ENCODE measurements around the gene ARHGAP11A.
A peak's percentile ranks its signal among the peaks of the same experiment; 100 is the strongest.
"Not testable (repeated sequence)": the region's sequence is repeated elsewhere in the genome, so short reads cannot be mapped to it uniquely, and the experiment has no call there.

The ARHGAP11A gene, protein sequence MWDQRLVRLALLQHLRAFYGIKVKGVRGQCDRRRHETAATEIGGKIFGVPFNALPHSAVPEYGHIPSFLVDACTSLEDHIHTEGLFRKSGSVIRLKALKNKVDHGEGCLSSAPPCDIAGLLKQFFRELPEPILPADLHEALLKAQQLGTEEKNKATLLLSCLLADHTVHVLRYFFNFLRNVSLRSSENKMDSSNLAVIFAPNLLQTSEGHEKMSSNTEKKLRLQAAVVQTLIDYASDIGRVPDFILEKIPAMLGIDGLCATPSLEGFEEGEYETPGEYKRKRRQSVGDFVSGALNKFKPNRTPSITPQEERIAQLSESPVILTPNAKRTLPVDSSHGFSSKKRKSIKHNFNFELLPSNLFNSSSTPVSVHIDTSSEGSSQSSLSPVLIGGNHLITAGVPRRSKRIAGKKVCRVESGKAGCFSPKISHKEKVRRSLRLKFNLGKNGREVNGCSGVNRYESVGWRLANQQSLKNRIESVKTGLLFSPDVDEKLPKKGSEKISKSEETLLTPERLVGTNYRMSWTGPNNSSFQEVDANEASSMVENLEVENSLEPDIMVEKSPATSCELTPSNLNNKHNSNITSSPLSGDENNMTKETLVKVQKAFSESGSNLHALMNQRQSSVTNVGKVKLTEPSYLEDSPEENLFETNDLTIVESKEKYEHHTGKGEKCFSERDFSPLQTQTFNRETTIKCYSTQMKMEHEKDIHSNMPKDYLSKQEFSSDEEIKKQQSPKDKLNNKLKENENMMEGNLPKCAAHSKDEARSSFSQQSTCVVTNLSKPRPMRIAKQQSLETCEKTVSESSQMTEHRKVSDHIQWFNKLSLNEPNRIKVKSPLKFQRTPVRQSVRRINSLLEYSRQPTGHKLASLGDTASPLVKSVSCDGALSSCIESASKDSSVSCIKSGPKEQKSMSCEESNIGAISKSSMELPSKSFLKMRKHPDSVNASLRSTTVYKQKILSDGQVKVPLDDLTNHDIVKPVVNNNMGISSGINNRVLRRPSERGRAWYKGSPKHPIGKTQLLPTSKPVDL

DNA sequence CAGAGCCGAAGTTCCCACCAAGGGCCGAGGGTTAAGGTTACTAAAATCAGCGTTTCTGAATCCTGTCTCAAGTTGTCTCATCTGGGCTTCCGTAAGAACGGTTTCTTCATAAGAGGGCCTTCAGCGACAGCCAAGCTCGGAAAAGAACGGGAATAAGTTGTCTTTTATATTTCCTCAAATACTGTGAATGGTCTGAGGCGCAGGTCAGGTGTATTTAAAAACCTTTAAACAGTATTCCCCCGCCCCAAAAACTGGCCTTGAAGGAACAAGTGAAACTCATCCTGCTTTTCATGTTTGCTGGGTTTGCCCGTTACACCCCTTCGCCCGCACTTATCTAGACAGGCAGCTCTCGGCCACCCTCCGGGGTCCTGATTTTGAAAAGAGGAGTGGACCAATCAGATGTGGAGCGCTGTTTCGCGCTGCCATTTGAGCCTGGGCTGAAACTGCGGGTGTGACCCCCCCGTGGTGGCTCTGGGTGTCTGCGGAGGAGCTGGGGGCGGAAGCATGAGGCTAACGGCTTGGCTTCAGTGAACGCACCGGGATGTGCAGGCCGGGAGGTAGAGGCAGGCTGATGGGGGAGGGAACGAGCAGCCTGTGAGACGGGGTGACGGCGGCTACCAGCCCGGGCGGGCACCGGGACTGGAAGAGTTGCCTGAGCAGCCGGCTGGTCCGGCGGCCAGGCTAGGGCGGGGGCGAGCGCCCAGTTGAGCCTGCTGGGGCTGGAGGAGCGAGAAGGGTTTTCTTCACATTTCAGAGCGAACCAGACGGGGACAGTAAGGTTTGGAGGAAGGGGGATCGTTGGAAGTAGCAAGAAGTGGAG is at the start of gene ARHGAP11A:
TSS of gene ARHGAP11A (plus strand) at position 454 of the 820 bp plus-strand sequence. CDS start 708 bp downstream, outside the sequence.
- peak; percentile 80 for DNase-seq (ENCODE audit: low spot score)

DNA sequence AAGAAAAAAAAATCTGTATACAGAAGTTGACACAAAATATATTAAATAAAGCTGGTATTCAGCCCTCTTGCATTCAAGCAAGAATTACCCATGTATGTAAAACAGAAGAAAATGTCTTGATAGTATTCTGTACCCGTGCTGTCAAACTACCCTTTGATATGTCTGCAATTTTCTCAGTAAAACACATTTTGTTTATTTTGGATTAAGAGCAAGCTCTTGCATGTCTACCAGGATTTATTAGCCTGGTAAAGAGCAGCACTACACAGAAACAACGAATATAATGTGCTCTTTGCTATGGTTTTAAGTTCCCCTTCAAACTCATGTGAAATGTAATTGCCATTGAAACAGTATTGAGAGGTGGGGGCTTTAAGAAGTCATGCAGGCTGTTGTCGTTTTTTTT is 46.3 kb upstream of the ARHGAP11A start:
- DNase-seq (ENCODE audit: low spot score), result not testable (repeated sequence)

DNA sequence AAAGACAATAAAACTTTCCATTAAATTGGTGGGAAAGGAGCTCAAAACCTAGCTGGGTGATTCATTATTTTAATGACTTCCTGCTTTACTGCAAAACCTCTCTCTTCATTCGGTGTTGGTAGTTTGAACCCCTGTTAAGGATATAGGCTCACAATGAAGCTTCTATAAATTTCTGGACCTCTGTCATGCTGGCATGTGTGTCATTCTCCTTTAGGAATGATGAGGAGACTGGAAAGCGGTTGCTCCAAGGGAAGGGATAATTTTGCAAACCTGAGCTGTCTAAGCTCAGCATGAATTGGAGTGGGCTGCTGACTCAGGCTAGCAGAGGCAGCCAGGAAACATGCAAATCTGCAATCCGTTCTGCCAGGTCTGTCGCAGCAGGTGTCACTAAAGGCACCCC is 36.8 kb upstream of the ARHGAP11A start:
- not testable (repeated sequence) for DNase-seq (ENCODE audit: low spot score)

DNA sequence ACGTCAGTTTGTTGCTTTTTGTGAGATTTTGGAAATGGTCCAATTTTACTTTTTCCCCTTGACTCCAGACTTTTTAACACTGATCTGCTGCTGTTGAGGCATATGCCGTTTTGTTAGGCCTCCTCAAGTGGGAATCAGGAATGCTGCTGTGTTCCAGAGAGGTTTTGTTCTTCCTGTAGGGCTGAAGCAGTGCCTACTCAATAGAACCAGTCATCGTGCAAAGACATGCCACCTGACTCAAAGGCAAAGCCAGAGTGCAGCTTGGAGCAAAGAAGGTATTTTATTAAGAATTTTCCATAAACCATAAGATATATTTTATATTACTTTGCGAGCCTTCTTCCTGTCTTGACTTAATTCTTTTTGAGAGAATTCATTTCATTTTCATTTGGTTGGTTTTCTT is 29.5 kb upstream of the ARHGAP11A start:
- DNase-seq (ENCODE audit: low spot score), result peak; percentile 4

DNA sequence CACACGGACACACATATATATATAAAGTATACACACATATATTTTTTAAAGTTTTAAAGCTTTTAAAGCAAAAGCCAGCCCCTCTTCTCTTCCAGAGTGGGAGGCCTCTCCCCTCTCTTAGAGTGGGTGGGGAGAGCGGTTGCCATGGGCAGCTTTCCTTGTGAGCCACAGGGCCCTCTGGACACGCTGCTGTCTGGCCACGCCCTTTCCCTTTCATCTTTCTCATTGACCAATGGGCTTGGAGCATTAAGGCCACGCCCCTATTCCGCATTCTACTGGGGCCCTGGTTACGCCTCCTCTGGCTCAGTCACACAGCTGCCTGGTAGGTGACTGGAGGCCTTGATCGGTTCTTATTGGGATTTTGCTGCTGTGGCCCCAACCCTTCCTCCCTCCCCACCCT is 22.2 kb upstream of the ARHGAP11A start, which contains the start of gene GOLGA8N:
TSS of gene GOLGA8N (plus strand) at position 306 of the 400 bp plus-strand sequence.
- DNase-seq (ENCODE audit: low spot score), result not testable (repeated sequence)

DNA sequence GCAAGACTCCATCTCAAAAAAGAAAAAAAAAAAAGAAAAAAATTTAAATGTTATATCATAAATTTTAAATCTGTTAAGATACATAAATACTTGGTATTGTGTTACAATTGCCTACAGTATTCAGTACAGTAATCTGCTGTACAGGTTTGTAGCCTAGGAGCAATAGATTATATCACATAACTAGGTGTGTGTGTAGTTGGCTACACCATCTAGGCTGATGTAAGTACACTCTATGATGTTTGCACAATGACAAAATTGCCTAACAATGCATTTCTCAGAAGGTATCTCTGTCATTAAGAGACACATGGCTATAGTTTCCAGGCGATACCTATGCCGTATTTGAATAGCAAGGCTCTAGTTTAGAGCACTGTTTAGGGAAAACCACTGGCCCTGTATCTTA is 5.8 kb upstream of the ARHGAP11A start:
- not testable (repeated sequence) for DNase-seq (ENCODE audit: low spot score)

DNA sequence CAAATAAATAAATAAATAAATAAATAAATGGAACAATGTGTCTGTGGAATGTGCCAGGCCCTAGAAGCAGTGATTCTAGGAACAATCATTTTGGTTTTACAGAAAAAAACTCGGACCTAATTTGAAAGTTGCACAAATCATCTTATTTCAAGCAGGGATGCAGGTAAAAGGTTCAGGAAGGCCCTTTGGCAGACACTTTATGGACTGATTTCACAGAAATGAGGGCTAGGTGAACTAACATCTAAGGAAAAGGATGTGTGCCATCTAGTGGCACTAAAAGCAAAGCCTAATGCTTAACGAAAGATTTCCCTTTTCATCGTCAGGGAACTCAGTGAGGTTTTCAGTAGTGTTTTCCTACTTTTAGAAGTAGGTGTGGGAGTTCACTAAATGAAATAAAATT is 4.6 kb upstream of the ARHGAP11A start:
- not testable (repeated sequence) for DNase-seq (ENCODE audit: low spot score)

DNA sequence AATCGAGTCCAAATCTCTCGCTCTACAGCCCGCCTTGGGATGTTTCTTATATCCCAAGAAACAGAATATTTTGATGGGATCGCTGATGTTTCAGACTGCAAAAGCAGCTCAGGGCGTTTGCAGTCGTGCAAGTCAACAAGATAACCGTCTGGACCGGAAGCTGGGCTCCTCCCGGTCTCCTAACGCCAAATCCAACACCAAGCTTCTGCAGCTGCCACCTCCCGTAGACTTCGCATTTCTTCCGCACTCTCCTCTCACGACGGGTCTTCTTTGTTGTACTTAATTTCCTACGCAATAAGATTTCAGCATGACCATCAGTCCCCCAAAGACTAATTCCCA is 623 bp upstream of the ARHGAP11A start:
- DNase-seq (ENCODE audit: low spot score), result not testable (repeated sequence)

DNA sequence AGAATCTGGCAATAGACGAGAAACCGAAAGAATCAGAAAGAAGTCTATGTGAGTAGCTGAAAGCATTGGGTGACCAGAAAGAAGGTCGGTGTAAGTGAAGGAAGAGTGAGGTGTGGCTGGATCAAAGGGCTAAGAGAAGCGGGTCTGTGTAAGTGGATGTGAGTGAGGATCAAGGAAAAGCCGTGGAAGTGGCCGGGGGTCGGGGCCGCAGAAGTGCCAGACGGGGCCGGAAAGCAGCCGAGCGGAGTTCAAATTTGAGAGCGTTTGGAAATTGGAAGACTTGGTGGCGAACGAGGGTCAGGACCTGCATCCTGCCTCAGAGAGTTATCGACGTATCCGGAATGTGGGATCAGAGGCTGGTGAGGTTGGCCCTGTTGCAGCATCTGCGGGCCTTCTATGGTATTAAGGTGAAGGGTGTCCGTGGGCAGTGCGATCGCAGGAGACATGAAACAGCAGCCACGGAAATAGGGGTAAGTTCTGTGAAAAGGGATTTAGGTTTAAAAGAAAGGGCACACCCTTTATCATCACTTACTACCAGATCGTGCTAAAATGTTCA is 645 bp downstream of the ARHGAP11A start:
- DNase-seq (ENCODE audit: low spot score), result not testable (repeated sequence)

DNA sequence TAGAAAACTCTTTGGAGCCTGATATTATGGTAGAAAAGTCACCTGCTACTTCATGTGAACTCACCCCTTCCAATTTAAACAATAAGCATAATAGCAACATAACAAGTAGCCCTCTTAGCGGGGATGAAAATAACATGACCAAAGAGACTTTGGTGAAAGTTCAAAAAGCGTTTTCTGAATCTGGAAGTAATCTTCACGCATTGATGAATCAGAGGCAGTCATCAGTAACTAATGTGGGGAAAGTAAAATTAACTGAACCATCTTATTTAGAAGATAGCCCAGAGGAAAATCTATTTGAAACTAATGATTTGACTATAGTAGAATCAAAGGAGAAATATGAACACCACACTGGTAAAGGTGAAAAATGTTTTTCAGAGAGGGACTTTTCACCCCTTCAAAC is 21.1 kb downstream of the ARHGAP11A start:
- DNase-seq (ENCODE audit: low spot score), result no peak

DNA sequence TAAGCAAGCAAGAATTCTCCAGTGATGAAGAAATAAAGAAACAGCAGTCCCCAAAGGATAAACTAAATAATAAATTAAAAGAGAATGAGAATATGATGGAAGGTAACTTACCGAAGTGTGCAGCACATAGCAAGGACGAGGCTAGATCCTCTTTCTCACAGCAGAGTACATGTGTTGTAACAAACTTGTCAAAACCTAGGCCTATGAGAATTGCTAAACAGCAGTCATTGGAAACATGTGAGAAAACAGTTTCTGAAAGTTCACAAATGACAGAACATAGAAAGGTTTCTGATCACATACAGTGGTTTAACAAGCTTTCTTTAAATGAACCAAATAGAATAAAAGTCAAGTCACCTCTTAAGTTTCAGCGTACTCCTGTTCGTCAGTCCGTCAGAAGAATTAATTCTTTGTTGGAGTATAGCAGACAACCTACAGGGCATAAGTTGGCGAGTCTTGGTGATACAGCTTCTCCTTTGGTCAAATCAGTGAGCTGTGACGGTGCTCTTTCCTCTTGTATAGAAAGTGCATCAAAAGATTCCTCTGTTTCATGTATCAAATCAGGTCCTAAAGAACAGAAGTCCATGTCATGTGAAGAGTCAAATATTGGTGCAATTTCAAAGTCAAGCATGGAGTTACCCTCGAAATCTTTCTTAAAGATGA is 21.7 kb downstream of the ARHGAP11A start:
- no peak for DNase-seq (ENCODE audit: low spot score)

DNA sequence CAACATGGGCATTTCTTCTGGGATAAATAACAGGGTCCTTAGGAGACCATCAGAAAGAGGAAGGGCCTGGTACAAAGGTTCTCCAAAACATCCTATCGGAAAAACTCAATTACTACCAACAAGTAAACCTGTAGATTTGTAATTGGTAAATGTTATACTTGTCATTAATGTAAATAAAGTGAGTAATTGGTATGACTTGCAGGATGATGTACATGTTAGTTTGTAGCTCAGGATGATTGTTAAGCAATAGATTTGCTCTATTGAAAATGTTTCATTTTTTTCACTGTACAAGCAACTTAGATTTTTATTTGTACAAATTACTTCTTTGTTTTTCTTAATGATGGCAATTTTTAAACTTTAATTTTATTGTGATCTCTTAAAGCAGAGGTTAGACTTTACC is 22.4 kb downstream of the ARHGAP11A start:
- DNase-seq (ENCODE audit: low spot score), result no peak

DNA sequence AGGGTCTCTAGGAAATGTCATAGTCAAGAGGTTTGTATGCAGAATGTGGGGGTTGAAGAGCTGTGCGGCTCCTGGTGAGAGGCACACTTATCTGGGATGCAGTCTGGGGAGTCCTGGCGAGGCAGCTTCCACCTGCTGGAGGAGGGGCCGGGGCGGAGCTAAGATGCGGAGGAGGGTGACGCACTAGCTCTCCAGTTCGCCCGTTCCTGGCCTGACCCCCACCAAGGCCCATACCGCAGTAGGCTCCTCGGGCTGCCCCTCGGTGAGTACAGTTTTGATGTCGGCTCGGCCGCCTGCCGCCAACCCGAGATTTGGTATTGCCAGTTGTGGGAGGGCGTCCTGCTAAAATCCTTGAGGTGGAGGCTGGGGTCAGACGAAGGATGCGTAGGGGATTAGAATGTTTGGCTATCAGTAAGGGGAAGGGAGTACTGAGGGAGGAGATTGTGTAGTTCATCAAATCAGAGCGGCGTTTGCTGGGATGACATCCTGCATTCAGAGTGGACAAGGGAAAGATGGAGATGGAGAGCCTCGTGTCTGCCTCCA is 26.3 kb downstream of the ARHGAP11A start, which contains the start of gene SCG5:
TSS of gene SCG5 (plus strand) at position 194 of the 543 bp plus-strand sequence. CDS start 1,883 bp downstream, outside the sequence.
- DNase-seq (ENCODE audit: low spot score), result no peak

DNA sequence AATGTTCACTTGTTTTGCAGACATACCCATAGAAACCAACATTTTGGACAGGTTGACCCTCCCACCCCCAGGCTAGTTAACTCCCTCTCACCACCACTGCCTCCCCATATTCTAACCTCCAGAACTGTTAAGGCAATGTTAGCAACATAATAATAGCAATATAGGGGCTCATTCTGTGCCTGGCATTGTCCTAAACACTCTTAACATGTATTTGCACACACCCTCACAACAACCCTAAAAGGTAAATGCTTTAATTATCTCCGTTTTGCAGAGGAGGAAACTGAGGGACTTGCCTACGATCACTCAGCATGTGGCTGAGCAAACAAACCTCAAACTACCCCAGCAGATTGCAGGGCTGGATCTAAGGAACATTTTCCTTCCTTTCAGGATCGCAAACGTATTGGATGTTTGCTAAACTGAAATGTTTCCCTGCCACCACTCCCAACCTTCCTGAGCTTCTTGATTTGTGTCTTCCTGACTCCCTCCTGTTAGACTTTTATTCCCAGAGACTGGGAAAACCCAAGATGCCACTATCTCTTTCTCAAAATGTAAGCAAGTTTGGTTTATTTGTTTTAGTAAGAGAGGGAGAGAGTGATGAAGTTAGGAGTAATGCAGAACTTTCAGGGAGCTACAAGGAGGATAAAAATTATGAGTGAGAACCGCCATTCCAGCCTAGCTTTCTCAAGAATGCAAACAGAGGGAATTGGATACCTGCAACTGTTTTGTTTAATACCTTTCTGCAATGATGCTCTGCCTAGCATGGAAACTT is 27.5 kb downstream of the ARHGAP11A start:
- no peak for DNase-seq (ENCODE audit: low spot score)

DNA sequence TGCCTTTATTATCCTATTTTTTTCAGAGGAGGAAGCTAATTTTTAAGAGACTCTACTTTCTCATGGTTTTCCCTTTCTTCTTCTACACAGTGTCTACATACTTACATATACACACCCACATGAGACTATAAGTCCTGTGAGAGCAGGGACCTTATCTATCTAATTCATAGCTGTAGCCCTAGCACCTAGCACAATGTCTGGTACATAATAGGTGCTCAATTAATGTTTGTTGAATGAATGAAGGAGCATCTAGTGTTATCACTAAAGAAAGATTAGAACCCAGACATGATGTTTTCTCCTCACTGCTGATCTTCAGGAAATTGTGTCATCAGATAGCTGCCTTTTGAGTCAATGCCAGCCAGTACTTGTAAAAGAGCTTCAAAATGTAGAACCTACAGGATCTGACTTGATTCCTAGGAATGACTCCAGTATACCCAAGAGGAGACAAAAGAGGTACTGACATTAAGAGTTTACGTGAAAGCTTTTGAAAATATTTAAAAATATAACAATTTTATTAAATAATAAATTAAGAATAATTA is 28.7 kb downstream of the ARHGAP11A start:
- no peak for DNase-seq (ENCODE audit: low spot score)

DNA sequence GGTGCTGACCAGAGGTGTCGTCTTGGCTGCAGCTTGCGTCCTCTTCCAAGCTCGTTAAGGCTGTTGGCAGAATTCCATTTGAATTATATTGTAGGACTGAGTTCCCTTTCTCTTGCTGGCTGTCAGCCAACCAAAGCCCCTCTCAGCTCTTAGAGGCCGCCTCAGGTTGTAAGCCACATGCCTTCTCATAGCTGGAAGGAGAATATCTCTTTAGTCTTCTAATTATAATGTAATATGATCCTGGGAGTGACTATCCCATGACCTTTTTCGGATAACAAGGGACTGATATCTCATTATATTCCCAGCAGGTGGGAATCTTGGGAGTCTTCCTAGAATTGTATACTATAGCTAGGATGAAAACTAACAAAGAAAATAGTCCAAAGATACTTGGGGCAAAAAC is 31.0 kb downstream of the ARHGAP11A start:
- DNase-seq (ENCODE audit: low spot score), result no peak

DNA sequence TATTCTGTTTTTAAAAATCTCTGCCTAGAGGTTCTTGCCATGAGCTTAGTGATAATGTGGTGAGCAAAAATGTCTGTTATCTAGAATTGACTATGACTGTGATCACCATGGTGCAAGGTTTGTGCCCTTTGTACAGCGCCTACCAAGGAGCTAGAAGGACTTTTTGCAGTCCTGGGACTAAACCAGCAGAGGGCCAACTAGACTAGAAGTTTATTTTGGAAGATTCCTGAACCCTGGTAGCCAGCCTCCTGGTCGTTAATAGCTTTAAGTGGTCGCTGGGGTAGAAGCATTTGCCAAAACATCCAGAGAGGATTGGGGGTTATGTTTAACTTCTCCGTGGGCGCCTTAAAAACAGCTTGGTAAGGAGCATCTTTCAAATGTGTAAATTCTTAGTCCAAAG is 34.0 kb downstream of the ARHGAP11A start:
- DNase-seq (ENCODE audit: low spot score), result no peak

DNA sequence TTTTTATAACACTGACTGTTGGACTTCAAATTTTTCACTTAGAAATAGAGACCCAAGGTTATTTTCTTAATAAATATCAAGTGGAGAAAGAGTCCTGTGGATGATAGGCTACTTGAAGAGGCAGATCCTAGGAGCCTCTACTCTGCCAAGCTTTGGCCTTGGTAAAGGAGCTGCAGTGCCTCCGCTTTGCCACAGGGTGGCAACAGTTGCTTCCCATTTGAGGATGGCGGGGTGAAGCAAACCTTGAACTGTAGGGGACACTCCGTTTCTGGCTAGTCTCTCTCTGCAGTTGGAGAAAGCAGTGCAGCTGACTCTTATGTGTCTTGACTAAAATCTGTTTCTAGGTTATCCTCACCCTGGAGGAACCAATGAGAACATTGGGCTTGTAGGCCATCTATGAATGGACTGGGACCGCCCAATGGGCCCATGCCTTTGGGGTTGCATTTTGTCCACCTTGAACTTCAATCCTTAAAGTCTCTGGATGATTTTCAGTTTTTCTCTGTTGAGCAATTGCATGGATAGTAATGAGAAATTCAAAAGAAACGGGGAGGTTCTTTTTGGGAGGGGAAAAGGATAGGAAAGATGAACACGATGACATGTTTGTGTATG is 36.0 kb downstream of the ARHGAP11A start:
- DNase-seq (ENCODE audit: low spot score), result no peak

DNA sequence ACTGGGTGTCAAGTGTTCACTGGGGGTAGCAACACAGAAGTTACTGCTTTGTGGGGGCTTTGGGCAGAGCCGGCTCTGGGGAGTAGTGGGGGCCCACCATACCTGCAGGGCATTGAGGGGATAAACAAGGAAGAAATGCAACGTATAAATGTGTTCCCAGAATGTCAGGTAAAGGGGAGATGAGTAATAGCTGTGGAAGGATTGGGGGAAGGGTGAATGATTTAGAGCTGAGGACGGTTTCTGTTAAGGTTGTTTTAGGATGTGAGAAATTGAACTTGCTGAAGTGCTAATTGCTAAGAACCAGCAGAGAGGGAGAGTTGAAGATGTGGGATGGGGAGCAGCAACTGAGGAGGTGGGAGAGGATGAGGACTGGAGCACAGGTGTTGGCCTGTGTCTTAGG is 36.9 kb downstream of the ARHGAP11A start:
- DNase-seq (ENCODE audit: low spot score), result no peak
